GM23248 (cell line): ENCODE measurements around the gene SLC22A1.

Experiments
- EZH2 ChIP-seq: fragments of 200-600 bp; sonication (generic); IDR thresholded peaks from 2 replicates; pipeline ENCODE4 v1.6.1; 2018; ENCODE audit warnings: antibody characterized with exemption, mild to moderate bottlenecking; ENCODE audit not compliant: insufficient read depth, poor library complexity, severe bottlenecking
- EZH2phosphoT487 ChIP-seq: fragments of 200-600 bp; sonication (generic); IDR thresholded peaks from 2 replicates; pipeline ENCODE4 v1.6.1; 2018; ENCODE audit warnings: antibody characterized with exemption, moderate library complexity, mild to moderate bottlenecking, low read depth; ENCODE audit not compliant: insufficient read depth

- TF ChIP-seq EZH2phosphoT487, result no peak
- TF ChIP-seq EZH2, result no peak
Measured at GRCh38 chr6:160102399-160102798, 19.2 kb upstream of the SLC22A1 start.
